Hepatocyte (in vitro differentiated cells): Measurements from ENCODE around the gene KCNK15.

ENCODE experiments used
- EZH2 ChIP-seq: fragments of 200-600 bp; sonication (generic); IDR thresholded peaks from 2 replicates; pipeline ENCODE4 v1.6.1; 2016; ENCODE audit warnings: antibody characterized with exemption, mild to moderate bottlenecking, borderline replicate concordance
- TF ChIP-seq, protein P1 (sequence below): fragments of 200-600 bp; sonication (generic); IDR thresholded peaks from 2 replicates; pipeline ENCODE4 v1.5.1; 2016; ENCODE audit warnings: antibody characterized with exemption, mild to moderate bottlenecking; ENCODE audit not compliant: poor library complexity

GRCh38 chr20:44796311-44796710 lies 50.6 kb downstream of the KCNK15 start:
- TF ChIP-seq, protein P1, sequence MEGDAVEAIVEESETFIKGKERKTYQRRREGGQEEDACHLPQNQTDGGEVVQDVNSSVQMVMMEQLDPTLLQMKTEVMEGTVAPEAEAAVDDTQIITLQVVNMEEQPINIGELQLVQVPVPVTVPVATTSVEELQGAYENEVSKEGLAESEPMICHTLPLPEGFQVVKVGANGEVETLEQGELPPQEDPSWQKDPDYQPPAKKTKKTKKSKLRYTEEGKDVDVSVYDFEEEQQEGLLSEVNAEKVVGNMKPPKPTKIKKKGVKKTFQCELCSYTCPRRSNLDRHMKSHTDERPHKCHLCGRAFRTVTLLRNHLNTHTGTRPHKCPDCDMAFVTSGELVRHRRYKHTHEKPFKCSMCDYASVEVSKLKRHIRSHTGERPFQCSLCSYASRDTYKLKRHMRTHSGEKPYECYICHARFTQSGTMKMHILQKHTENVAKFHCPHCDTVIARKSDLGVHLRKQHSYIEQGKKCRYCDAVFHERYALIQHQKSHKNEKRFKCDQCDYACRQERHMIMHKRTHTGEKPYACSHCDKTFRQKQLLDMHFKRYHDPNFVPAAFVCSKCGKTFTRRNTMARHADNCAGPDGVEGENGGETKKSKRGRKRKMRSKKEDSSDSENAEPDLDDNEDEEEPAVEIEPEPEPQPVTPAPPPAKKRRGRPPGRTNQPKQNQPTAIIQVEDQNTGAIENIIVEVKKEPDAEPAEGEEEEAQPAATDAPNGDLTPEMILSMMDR: no peak
- TF ChIP-seq EZH2: no peak
